Measurements from ENCODE around the gene ESRRA.
A peak's percentile ranks its signal among the peaks of the same experiment; 100 is the strongest.

Gene ESRRA

GRCh38 chr11:64275031-64275800 is 30.1 kb upstream of the ESRRA start:
- no peak for DNase-seq (ENCODE audit: low spot score)

DNA sequence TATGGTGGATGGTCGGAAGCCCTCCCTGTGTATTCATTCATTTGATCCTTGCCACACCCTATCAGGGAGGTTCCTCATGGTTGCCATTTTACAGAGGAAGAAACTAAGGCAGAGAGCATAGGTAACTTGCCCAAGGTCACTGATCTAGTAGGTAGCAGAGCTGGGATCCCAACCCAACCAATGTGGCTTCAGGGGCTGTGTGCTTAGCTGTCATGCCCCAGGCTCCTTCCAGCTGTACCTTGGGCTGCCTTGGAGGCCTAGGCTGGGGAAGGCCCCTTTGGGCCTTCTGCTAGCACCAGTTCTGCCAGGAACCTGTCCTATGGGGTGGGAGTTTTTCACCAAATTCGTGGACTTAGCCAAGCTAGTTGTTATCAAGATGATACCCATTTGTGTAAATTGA is 29.5 kb upstream of the ESRRA start:
- no peak for DNase-seq (ENCODE audit: low spot score)

- no peak for DNase-seq (ENCODE audit: low spot score)
Measured at GRCh38 chr11:64276653-64277431, 28.5 kb upstream of the ESRRA start.

- no peak for DNase-seq (ENCODE audit: low spot score)
Measured at GRCh38 chr11:64278576-64279190, 26.6 kb upstream of the ESRRA start.

DNA sequence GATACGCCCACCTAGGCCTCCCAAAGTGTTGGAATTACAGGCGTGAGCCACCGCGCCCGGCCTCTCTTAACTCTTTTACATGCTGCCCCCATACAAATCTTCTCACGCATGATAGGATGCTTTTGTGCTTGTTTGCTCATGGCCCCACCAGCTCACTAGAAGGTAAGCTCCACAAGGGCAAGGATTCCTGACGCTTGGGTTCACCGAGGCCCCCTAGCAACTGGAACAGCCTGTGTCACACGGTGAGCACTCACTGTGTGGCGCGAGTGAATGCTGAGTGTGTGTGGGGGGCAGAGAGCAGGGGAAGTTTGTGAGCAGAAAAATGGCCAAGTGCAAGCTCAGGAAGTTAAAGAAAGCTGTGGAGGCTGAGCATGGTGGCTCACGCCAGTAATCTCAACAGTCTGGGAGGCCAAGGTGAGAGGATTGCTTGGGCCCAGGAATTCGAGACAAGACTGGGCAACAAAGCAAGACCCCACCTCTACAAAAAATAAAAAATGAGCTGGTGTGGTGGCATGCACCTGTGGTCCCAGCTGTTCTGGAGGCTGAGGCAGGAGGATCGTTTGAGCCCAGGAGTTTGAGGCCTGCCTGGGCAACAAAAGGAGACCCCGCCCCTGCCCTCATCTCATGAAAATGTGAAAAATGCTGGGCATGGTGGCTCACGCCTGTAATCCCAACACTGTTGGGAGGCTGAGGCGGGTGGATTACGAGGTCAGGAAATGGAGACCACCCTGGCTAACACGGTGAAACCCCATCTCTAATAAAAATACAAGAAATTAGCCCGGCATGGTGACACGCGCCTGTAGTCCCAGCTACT is 23.2 kb upstream of the ESRRA start:
- no peak for DNase-seq (ENCODE audit: low spot score)

DNA sequence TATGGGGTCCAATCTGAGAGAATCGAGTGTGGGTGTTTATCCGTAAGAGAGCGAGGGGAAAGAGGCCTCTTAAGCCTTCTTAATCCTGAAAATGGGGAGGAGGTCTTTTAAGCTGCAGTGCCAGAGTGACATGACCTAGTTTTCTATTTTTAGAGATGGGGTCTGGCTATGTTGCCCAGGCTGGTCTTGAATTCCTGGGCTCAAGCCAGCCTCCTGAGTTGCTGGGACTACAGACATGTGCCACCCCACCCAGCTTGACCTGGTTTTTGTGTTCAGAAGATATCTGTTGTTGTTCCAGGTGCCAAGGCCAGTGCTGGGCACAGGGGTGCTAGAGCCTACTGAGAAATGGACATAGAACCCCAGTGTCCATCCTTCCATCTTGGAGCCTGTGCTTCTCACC is 22.2 kb upstream of the ESRRA start:
- DNase-seq (ENCODE audit: low spot score) = no peak

DNA sequence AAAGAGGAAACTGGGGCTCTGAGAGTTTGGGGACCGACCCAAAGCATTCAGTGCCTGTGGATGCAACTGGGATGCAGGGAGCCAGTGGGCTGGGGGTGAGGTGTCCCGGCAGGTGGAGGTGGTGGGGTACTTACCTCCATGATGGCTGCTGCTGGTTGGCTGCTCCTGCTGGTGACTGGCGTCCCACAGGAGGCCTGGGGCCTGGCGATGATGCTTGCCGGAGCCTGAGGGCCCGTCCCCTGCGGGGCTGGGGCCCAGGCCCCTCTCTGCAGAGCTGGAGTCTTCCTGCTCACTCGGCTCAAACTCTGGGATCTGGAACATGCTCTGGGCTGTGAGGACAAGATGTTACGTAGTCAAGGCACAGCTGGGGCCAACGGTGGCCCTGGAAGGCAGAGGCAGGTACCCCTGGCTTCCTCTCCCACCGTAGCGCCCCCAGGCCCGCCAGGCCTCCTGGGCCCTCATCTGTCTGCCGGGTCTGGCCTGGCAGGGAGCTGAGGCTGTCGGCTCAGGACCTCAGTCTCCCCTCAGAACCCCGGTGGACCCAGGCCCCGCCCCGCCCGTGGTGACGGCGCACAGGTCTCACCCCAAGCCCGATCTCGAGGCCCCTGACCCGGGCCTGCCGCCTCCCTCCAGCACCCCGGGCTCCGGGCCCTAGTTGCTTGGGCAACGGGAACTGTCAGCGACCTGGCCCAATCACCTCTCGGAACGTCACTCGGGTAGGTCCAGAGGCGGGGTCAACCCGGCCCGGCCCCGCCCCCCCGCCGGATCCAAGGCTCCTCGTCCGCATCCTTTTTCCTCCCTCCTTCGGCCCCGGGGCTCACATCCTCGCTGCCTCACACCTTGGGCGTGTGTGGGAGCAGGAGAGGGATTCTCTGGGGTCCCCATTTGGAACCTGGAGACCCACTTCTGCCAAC is 21.0 kb upstream of the ESRRA start, which contains the start of gene BAD:
TSS of gene BAD (minus strand) at position 618 of the 914 bp plus-strand sequence. CDS start at position 321, 297 bp downstream.
- peak; percentile 96 for DNase-seq (ENCODE audit: low spot score)

GRCh38 chr11:64284962-64285884 is 20.1 kb upstream of the ESRRA start, which contains the start of gene GPR137:
Gene GPR137, plus strand, starts transcription at chr11:64285848. Its CDS starts 677 bp downstream, at chr11:64286525.
- DNase-seq (ENCODE audit: low spot score) = peak; percentile 87

- DNase-seq (ENCODE audit: low spot score) = no peak
Measured at GRCh38 chr11:64285885-64286800, 19.2 kb upstream of the ESRRA start.

GRCh38 chr11:64286801-64287159 is 18.5 kb upstream of the ESRRA start:
- DNase-seq (ENCODE audit: low spot score) = no peak

- no peak for DNase-seq (ENCODE audit: low spot score)
Measured at GRCh38 chr11:64287676-64288352, 17.5 kb upstream of the ESRRA start.

GRCh38 chr11:64288353-64288750 is 17.0 kb upstream of the ESRRA start:
- no peak for DNase-seq (ENCODE audit: low spot score)

DNA sequence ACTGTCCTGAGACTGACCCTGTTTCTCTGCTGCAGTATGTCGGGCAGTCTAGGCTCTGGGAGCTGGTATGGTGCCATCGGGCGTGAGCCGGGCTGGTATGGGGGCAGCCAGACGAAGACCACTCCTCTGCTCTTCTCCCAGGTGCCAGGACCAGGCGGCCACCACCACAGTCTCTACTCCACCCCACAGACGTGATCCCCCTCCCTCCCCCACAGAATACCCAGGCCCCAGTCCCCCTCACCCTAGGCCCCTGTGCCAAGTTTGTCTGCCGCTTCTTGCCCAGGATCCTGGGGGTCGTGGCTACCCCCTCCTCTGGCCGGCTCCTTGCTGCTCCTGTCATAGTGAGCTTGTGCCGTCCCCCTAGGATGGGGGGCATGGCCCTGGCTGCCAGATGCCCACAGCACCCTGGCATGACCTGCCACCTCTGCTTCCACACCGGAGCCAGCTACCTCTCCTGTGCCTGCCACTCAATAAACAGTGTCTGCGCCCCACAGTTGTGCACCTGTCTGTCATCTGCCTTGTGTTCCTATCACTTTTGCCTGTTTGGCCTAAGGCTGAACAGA is 16.2 kb upstream of the ESRRA start:
- DNase-seq (ENCODE audit: low spot score) = no peak

- DNase-seq (ENCODE audit: low spot score) = no peak
Measured at GRCh38 chr11:64290352-64291261, 14.7 kb upstream of the ESRRA start.

DNA sequence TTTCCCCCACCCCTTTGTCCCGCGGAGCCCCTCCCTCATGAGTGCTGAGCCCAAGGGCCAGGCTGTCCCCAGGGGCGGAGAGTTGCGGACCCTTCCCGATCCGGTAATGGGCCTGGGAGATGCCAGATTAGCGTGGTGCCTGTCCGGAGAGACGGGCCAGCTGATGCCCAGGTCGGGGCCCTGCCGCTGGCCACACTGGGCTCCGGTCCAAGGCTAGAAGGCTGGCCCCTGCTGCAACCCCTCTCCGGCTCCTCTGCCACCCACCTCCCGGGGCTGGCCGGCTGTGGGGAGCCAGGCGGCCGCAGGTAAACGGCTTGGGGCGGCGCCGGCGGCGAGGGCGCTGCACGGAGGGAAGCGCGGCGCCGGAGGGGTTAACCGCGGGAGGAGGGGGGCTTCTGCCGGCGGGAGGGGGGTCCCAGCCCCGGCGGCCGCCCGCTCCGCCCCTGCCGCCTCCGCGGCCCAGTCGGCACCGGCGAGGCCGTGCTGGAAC is 14.0 kb upstream of the ESRRA start, which contains the start of gene KCNK4:
TSS of gene KCNK4 (plus strand) at position 41 of the 490 bp plus-strand sequence. CDS start 1,717 bp downstream, outside the sequence.
- no peak for DNase-seq (ENCODE audit: low spot score)

DNA sequence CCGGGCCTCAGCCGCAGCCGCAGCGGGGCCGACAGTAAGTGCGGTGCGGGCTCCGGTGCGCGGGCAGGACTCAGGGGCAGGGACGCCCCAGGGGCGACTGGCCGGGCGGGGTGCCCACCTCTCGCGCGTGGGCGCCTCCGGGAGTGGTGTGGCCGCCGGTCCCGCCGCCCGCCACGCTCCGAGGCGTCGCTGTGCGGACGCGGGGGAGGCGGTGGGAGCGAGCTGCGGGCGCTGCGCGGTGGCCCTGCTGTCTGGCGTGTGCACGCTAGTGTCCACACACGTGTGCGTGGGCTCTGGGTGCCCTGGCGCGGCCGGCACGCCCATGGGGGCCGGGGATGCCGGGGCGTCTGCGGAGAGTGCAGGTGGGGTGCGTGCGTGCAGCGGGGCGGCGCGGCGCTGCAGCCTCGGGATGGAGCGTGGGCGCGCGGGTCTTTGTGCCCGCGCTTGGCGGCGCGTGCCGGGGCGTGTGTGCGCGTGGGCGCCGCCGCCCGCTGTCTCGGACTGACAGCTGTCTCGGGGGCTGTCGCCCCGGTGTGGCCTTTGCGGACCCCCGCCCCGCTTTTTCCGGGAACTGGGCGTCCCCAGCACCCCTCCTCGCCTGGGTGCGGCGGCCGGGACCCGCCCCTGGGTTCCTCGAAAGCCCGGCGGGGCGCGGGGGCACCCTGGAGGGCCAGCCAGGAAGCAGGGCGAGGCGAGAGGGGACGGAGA is 13.4 kb upstream of the ESRRA start:
- no peak for DNase-seq (ENCODE audit: low spot score)

Measured in putamen (tissue), 1 donor.